Astrocyte (in vitro differentiated cells and primary cell): ENCODE results near the gene SHB. TPM values are rescaled to one million over a fixed set of nuclear protein-coding genes. Genes with fewer than 3 reads are reported as not detected.

Source experiments
- DNase-seq: peaks from one replicate; pipeline ENCODE4 v3.0.0-alpha.2; 2010; ENCODE audit warnings: low read depth
- FAIRE-seq: peaks from 2 replicates; lab custom pipeline; 2011; peaks lifted over from hg19 to GRCh38; lab: Jason Lieb, UNC
- H2AFZ ChIP-seq: 2 replicates; pipeline ENCODE4 v1.6.0; 2012; ENCODE audit warnings: low read depth, low read length, inconsistent platforms
- H3K27ac ChIP-seq: 2 replicates; pipeline ENCODE4 v1.5.1; 2011; ENCODE audit warnings: low read depth, low read length, inconsistent platforms
- H3K27me3 ChIP-seq: 2 replicates; pipeline ENCODE4 v1.6.0; 2011; ENCODE audit warnings: low read length, inconsistent platforms; ENCODE audit not compliant: insufficient read depth
- H3K36me3 ChIP-seq: 2 replicates; pipeline ENCODE4 v1.5.1; 2011; ENCODE audit warnings: low read length, inconsistent platforms; ENCODE audit not compliant: insufficient read depth
- H3K4me1 ChIP-seq: 2 replicates; pipeline ENCODE4 v1.5.1; 2011; ENCODE audit warnings: low read length, inconsistent platforms; ENCODE audit not compliant: insufficient read depth
- H3K4me2 ChIP-seq: 2 replicates; pipeline ENCODE4 v1.6.0; 2012; ENCODE audit warnings: low read length, inconsistent platforms
- H3K4me3 ChIP-seq: 2 replicates; pipeline ENCODE4 v1.5.1; 2011; ENCODE audit warnings: low read depth, mild to moderate bottlenecking, low read length, inconsistent platforms; ENCODE audit not compliant: insufficient read depth
- H3K79me2 ChIP-seq: 2 replicates; pipeline ENCODE4 v1.6.0; 2012; ENCODE audit warnings: mild to moderate bottlenecking, low read length, inconsistent platforms; ENCODE audit not compliant: insufficient read depth
- H3K9ac ChIP-seq: 2 replicates; pipeline ENCODE4 v1.6.0; 2012; ENCODE audit warnings: mild to moderate bottlenecking, low read length, inconsistent platforms
- H3K9me3 ChIP-seq: 2 replicates; pipeline ENCODE4 v1.5.1; 2012; ENCODE audit warnings: low read depth, mild to moderate bottlenecking, low read length, inconsistent platforms; ENCODE audit not compliant: insufficient read depth
- H4K20me1 ChIP-seq: 2 replicates; pipeline ENCODE4 v1.6.0; 2012; ENCODE audit warnings: low read length, inconsistent platforms; ENCODE audit not compliant: insufficient read depth
- H3K27ac Mint-ChIP-seq: one replicate; pipeline ENCODE4 v1.8.0; 2021; ENCODE audit warnings: mild to moderate bottlenecking, mixed read lengths; ENCODE audit not compliant: unreplicated experiment
- H3K27me3 Mint-ChIP-seq: one replicate; pipeline ENCODE4 v1.8.0; 2021; ENCODE audit warnings: low read depth, mixed read lengths; ENCODE audit not compliant: unreplicated experiment
- H3K36me3 Mint-ChIP-seq: one replicate; pipeline ENCODE4 v1.8.0; 2021; ENCODE audit warnings: low read depth, mixed read lengths; ENCODE audit not compliant: unreplicated experiment
- H3K4me1 Mint-ChIP-seq: one replicate; pipeline ENCODE4 v1.8.0; 2021; ENCODE audit warnings: low read depth, mixed read lengths; ENCODE audit not compliant: unreplicated experiment
- H3K4me3 Mint-ChIP-seq: one replicate; pipeline ENCODE4 v1.8.0; 2021; ENCODE audit warnings: mild to moderate bottlenecking, moderate library complexity, mixed read lengths; ENCODE audit not compliant: unreplicated experiment
- H3K9me3 Mint-ChIP-seq: one replicate; pipeline ENCODE4 v1.8.0; 2021; ENCODE audit warnings: mild to moderate bottlenecking, mixed read lengths; ENCODE audit not compliant: unreplicated experiment
- EZH2 ChIP-seq: IDR thresholded peaks from 2 replicates; pipeline ENCODE4 v1.6.1; 2012; ENCODE audit warnings: mild to moderate bottlenecking, low read length, inconsistent platforms; ENCODE audit not compliant: insufficient read depth
- total RNA-seq: library from RNA; stranded (reverse); gene quantifications from 2 replicates; pipeline ENCODE4 v1.2.1, GENCODE V29; 2021
- TF ChIP-seq, protein P1 (sequence below): IDR thresholded peaks from 2 replicates; pipeline ENCODE4 v1.5.1; 2011; ENCODE audit warnings: low read depth, mild to moderate bottlenecking, inconsistent platforms, low read length, moderate library complexity; ENCODE audit not compliant: insufficient read depth

SHB gene
- total RNA-seq, 1 donor from 2014 or later, result 53.4 TPM

DNA sequence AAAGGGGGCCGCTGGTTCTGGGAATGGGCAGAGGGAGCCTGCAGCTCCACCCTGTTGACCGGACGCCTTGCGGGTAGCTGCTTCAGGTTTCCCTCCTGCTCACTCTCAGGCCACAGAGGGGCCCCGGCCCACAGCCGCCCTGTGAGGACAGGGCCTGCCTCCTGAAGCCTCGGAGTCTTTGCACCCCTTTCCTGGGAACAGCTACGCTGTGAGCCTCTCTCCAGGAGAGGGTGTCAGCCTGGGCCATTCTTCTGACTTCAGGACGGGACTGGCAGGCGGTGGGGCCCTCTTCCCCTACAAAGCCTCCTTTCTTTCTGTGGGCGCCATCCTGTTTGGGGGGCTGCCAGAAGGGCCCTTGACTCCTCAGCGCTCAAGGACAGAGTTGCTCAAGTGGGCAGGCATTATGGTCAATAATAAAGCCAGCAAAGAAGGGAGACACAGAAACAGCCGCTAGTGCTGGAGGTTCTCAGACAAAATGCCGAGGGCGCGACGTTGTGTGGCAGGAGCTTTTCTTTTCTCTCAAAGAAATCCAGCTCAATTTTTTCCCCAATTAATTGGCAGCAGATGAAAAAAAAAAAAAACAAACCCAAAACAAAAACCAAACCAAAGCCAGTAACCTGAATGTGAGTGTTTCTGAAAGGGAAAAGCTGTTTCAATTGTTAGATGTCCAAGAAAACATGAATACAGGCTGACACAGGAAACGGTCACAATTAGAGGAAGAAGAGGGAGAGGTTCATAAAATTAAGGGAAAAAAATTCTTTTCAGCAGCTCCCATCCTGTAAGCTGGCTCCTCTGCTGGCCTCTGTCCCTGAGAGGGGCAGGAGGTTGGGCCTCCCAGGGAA, 152.3 kb downstream of the SHB start:
- Mint-ChIP-seq H3K4me1 (peaks cover 24% of the 10 kb centered on the region), H3K9me3 (no peaks in the 10 kb centered on the region), H3K27ac (no peak overlapping the region), H3K4me3 (no peak overlapping the region), H3K36me3 (peaks cover 27% of the 10 kb centered on the region), H3K27me3 (no peaks in the 10 kb centered on the region)
- Histone ChIP-seq H3K4me2 (no peak overlapping the region), H3K27ac (no peak overlapping the region), H3K9ac (peak overlapping the region; percentile 10), H3K27me3 (no peaks in the 10 kb centered on the region), H3K4me1 (peaks cover 14% of the 10 kb centered on the region), H3K79me2 (peaks cover 9% of the 10 kb centered on the region), H4K20me1 (peaks cover 4% of the 10 kb centered on the region), H3K36me3 (peaks cover 4% of the 10 kb centered on the region), H2AFZ (no peak overlapping the region), H3K4me3 (no peak overlapping the region), H3K9me3 (no peaks in the 10 kb centered on the region)
- FAIRE-seq (no peak), DNase-seq (no peak)
- TF ChIP-seq, protein P1, sequence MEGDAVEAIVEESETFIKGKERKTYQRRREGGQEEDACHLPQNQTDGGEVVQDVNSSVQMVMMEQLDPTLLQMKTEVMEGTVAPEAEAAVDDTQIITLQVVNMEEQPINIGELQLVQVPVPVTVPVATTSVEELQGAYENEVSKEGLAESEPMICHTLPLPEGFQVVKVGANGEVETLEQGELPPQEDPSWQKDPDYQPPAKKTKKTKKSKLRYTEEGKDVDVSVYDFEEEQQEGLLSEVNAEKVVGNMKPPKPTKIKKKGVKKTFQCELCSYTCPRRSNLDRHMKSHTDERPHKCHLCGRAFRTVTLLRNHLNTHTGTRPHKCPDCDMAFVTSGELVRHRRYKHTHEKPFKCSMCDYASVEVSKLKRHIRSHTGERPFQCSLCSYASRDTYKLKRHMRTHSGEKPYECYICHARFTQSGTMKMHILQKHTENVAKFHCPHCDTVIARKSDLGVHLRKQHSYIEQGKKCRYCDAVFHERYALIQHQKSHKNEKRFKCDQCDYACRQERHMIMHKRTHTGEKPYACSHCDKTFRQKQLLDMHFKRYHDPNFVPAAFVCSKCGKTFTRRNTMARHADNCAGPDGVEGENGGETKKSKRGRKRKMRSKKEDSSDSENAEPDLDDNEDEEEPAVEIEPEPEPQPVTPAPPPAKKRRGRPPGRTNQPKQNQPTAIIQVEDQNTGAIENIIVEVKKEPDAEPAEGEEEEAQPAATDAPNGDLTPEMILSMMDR, result no peak
- no peak for TF ChIP-seq EZH2

DNA sequence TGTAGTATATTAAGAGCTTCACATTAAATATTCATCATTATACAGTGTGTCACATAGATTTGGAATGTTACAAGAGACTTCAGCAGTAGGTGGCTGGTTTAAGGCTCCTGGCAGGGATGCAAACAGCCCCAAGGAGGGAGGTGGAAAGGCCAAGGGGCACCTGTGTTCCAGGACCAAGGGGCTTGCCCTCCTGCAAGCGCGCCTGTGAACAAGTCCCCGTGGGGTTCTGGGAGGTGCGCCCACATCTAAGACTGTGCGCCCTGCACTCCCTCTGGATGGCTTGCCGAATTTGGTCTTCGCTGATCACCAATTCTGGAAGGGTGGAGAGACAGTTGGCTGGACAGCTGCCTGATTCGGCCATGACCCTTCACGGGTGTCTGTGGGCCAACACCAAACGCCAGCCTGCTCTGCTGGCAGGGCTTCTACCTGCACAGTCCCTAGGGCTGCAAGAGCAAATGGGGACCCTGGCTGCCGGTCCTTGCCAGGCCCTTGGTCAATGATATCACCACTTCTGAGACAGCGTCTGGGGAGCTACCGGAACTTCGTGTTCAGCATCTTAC, 153.0 kb downstream of the SHB start:
- Histone ChIP-seq H3K27ac (no peak overlapping the region), H3K9ac (no peak overlapping the region), H3K4me1 (peaks cover 13% of the 10 kb centered on the region), H3K79me2 (peaks cover 9% of the 10 kb centered on the region), H3K9me3 (no peaks in the 10 kb centered on the region), H2AFZ (no peak overlapping the region), H3K36me3 (peaks cover 4% of the 10 kb centered on the region), H4K20me1 (peaks cover 4% of the 10 kb centered on the region), H3K27me3 (no peaks in the 10 kb centered on the region), H3K4me3 (no peak overlapping the region), H3K4me2 (no peak overlapping the region)
- no peak for FAIRE-seq
- Mint-ChIP-seq H3K36me3 (peaks cover 25% of the 10 kb centered on the region), H3K9me3 (no peaks in the 10 kb centered on the region), H3K4me1 (peaks cover 17% of the 10 kb centered on the region), H3K27ac (no peak overlapping the region), H3K4me3 (no peak overlapping the region), H3K27me3 (no peaks in the 10 kb centered on the region)
- no peak for DNase-seq
- TF ChIP-seq, protein P1, result no peak
- TF ChIP-seq EZH2, result no peak
